Stimulated activated CD8-positive, alpha-beta memory T cell treated with anti-CD3 and anti-CD28 coated beads, Interleukin-4, amount 100 ng/mL, for 4 hours (primary cell): ENCODE data around the gene BEST2.

ENCODE experiments used
- DNase-seq, 2 donors: peaks; one replicate each; pipeline ENCODE4 v3.0.0-alpha.2; 2020; ENCODE audit warnings: low read depth in 2 of 2, low spot score in 1 of 2

BEST2 gene

DNA sequence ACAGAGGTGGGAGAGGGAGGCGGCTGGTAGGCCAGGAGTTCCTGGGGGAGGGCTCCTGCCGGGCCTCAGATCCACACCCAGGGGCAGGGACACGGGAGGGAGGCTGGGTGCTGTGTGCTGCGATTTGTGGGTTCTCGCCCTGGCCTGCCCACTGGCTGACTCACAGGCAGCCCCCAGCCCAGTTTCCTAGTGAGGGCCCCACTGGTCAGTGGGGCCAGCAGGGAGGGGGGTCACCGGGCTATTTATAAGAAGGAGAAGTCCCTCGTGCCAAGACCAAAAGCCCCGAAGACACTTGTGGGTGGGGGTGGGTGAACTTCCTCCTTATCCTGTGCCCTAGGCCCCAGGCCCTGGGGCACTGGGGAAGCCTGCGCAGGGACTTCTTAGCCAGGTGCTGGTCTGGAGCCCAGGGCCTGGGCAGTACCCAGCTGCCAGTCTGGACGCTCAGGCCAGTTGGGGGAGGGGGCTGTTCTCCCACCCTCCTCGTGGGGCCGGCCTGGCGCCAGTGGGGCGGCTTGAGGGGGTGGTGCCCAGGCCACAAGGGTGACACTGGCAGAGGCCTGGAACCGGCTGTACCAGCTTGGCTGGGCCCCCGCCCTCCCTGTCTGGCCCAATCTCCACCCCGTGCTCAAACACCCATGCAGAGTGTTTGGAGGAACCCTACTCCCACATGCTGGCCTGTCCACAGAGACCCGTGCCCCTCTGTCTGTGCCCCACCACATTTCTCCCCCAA is 34.7 kb downstream of the BEST2 start:
- DNase-seq: no peak

- no peak for DNase-seq
These were observed 35.4 kb downstream of the BEST2 start for GRCh38 chr19:12786952-12787351.

- DNase-seq: no peak
These were observed 35.9 kb downstream of the BEST2 start for GRCh38 chr19:12787458-12787857.

DNA sequence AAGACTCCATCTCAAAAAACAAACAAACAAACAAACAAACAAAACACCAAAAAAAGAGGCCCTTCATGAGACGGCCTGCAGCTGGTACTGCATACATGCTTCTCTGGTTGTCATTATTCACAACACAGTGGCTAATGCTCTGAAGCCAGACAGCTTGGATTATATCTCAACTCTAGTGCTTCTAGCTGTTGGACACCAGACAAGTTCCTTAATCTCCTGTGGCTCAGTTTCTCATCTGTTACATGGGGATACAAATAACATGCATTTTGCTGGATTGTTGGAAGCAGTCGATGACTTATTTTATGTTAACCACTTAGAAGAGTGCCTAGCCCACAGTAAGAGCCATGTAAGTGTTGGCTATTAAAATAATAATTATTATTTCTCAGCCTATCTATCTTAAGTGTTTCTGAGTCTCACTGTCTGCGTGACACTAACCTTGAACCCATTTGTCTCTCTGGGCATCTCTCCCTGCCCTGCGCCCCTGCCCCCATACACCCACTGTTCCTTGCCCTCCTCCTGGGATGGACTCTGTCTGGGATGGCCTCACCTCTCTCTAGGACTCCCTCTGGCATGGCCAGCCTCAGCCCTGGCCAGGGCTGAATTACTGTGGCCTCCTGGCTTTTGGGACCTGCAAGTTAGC is 36.6 kb downstream of the BEST2 start:
- DNase-seq: no peak

DNA sequence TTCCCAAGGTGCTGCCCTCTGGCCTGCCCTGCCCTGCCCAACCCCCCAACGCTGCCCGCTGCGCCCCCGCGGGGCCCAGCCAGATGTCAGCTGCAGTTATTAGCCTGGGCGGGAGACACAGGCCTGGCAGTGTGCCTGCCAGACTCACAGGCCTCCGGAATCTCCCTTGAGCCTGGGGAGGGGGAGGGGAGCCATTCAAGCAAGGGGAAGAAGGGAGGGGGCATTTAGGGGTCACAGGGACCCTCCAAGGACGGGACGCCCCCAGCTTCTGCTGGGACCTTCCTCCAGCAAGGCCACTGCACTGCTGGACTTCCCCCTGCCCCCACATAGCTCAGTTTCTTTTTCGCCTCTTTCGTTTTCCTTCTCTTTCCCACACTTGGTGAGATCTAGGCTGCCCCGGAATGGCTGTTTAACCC is 37.1 kb downstream of the BEST2 start:
- DNase-seq: no peak

DNA sequence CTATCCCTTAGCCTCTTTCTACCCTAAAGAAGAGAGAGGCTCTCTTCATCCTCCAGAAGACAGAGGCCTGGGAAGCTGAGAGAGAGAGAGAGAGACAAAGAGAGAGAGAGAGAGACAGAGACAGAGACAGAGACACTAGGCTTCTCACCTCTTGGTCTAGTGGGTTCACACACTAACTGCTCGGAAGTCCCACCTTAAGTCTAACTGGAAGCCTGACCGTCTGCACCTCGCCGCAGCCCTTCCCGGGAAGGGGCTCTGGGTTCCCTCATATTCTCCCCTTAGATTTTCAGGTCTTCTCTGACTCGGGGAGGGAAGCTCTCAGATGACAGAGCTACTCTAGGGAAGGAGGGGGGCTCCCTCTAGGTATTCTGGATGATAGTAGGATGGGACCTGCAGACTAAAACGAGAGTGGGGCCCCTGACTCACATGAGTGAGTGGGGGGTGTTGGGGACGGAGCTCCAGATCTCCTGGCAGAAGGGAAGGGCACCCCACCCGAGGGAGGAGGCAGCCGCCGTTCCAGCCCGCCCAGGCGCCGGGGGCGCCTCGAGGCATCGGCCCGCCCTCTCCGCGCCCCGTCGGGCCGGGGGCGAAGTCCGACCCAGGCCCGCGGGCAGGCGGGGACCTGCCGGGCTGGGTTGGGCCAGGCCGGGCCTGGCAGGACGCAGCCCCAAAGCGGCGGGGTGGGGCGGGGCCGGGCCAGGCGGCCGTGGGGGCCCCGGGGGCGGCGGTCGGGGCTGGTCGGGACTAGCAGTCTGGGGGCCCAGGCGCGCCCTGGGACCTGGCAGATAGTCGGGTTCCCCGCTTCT is 37.7 kb downstream of the BEST2 start:
- DNase-seq: no peak

DNA sequence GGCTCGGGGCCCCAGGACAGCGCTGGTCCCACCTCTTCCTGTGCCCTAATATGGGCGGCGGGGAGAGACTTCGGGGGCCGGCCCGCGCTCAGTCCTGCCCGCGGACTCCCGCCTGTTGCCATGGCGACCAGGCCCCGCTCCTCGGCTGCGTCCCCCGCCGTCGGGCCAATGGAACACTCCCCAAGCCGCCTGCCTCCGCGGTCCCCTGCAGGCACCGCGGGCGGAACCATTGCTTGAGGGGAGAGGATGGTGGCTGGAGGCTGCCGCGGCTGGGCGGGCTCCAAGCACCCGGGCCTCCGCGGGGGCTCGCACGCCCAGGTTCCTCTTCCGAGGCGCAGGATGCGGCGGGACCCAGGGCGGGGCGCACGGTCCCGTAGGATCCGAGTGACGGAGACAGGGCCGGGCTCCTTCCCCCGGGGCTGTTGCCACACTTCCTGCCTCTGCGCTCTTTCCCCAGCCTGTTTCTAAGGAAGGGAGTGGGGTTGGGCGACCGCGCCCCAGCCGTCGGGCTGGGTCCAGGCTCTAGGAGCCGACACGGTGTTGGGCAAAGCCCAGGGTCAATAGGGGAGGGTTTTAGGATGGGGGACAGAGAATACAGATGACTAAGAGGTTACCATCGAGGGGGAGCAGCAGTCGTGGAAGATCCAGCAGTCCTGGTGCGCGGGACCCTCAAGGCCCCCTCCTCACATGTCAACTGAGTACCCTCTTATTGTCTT is 38.5 kb downstream of the BEST2 start:
- peak in 1 of 2 donors; percentile 86 for DNase-seq

DNA sequence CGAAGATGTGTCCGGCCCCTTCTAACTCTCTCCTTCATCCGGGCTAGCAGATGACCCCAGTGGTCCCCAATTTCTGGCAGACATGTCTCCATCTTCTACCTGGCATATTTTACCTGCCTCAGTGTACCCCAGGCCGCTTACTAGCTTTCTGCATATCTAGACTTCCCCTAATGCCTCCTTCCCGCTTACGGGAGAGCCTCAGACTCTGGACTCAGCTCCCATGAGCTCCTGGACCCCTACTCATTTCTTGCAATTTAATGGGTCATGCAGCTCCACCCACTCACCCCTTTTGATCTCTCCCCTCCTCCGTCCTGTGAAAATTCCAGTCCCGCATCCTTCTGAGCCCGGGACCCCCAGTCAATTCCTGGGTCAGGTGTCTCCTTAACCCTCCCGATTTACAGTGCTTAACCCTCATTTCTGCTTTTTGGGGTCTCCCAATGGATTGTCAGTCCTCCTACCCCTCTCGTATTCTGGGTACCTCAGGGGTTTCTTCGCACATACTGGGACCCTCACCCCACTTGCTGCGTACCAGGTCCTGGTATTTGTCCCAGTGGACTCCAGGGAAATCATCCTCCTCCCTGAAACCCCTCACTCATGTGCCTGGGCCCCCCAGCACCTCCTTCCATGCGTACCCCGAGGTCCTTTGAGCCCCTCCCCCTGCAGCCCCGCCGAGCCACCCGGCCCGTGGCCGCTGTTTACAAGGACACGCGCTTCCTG is 39.2 kb downstream of the BEST2 start:
- DNase-seq: no peak

- DNase-seq: peak; percentile 85 to 95
These were observed 39.9 kb downstream of the BEST2 start, which contains the start of gene JUNB for GRCh38 chr19:12791345-12792050. Gene JUNB (plus strand): TSS chr19:12791486. CDS start chr19:12791772, 286 bp downstream.

GRCh38 chr19:12792051-12792852 is 40.7 kb downstream of the BEST2 start:
- peak in 1 of 2 donors; percentile 76 for DNase-seq

DNA sequence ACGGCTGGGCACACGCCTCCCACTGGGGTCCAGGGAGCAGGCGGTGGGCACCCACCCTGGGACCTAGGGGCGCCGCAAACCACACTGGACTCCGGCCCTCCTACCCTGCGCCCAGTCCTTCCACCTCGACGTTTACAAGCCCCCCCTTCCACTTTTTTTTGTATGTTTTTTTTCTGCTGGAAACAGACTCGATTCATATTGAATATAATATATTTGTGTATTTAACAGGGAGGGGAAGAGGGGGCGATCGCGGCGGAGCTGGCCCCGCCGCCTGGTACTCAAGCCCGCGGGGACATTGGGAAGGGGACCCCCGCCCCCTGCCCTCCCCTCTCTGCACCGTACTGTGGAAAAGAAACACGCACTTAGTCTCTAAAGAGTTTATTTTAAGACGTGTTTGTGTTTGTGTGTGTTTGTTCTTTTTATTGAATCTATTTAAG is 41.3 kb downstream of the BEST2 start:
- DNase-seq: no peak

GRCh38 chr19:12793290-12794195 is 42.0 kb downstream of the BEST2 start:
- DNase-seq: peak; percentile 81 to 92

DNA sequence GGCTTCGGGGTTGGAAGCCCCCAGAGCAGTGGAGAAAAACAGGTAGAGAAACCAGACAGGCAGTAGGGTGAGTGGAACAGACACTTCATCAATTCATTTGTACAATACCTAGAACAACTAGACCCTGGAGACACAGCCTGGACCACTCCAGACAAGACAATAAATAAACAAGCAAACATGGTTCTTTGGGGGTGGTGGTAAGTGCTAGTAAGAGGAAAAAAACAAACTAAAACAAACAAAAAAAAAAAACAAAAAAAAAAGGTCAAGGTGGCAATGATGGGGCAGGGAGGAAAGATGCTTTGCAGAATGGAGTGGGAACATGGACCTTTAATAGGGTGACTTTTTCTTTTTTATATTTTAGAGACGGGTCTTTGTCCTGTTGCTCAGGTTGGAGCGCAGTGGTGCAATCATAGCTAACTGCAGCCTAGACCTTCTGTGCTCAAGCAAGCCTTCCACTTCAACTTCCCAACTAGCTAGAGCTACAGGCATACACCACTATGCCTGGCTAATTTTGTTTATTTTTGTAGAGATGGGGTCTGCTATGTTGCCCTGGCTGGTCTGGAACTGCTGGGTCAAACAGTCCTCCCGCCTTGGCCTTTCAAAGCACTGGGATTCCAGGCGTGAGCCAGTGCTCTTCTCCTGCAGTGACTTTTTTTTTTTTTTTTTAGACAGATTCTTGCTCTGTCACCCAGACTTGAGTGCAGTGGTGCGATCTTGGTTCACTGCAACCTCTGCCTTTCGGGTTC is 42.8 kb downstream of the BEST2 start:
- no peak for DNase-seq

- DNase-seq: no peak
These were observed 43.4 kb downstream of the BEST2 start for GRCh38 chr19:12794971-12795381.

DNA sequence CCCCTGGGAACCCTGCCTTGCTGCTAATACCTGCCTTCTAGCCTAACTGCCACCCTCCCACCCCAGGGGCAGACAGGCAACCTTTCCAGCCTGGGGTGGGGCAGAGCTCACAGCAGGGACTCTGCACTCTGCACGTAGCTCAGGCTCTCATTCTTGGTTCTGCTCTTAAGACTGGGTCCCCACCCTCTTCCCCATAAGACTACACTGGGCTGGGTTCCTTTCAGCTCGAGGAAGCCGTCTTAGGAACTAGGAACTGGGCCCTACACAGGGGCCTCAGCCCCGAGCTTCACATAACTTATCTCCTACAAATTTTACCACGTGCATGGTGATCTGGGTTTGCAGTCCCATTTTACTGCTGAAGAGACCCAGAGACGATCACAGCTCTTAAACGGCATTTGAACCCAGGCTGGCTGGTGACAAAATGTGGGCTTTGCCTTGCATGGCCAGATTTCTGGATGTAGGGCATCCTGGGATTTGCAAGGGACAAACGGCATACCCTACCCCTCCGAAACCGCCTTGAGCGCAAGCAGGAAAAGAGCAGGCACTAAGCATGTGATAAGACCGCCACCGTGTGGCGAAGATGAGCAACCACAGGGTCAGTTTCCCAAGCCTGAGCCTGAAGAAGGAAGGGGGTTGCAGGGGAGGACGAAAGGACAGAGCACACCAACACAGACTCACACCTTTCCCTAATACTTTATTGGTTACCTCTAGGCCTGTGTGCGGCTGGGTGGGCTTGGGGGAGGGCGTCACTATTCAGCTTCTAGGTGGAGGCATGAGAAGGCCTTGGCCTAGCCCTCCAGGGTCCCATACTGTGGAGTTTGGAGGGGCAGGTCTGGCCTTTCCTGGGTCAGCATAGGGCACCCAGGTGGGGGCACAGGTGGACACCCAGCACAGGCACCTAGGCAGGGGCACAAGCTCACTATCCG is 44.8 kb downstream of the BEST2 start:
- DNase-seq: no peak

DNA sequence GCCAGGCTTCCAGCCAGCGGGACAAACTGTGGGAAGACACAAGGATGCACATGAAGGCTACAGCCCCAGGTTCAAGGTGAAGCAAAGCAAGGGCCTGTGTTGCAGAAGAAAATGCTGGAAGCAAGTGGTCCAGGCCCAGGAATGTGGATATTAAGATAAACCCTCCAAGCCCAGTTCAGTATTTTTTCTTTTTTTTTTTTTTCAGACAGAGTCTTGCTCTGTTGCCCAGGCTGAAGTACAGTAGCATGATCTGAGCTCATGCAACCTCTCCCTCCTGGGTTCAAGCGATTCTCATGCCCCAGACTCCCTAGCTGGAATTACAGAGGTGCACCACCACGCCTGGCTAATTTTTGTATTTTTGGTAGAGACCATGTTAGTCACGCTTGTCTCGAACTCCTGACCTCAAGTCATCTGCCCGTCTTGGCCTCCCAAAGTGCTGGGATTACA is 45.6 kb downstream of the BEST2 start:
- no peak for DNase-seq
